Right lung (tissue), 5 donors: Measurements from ENCODE around the gene MRPL42. TPM values are rescaled to one million over a fixed set of nuclear protein-coding genes. Genes with fewer than 3 reads are reported as not detected.
"Not testable (repeated sequence)": the region's sequence is repeated elsewhere in the genome, so short reads cannot be mapped to it uniquely, and the experiment has no call there.

Experiments
- DNase-seq, 2 donors: peaks; one replicate each; pipeline ENCODE4 v3.0.0-alpha.2; 2013
- polyA plus RNA-seq, 5 donors: library from polyadenylated mRNA; unstranded; fragments of 120-200 nt; gene quantifications; one replicate each; pipeline versions ENCODE4 v1.2.1 to v1.2.3, GENCODE V29; 2013; ENCODE audit warnings: inconsistent platforms in 1 of 5, low replicate concordance in 1 of 5; ENCODE audit not compliant: insufficient read length in 5 of 5, insufficient read depth in 1 of 5

The MRPL42 gene
- polyA plus RNA-seq, 5 donors, result 52.5 to 69.7 (median 67.2) TPM

- DNase-seq, result no peak
Measured at GRCh38 chr12:93539821-93540220, 72.5 kb downstream of the MRPL42 start.

GRCh38 chr12:93540466-93540865 lies 73.2 kb downstream of the MRPL42 start:
- no peak for DNase-seq

GRCh38 chr12:93541578-93542225 lies 74.4 kb downstream of the MRPL42 start:
- no peak for DNase-seq

GRCh38 chr12:93547778-93548177 lies 80.5 kb downstream of the MRPL42 start:
- DNase-seq, result no peak

- DNase-seq, result no peak
Measured at GRCh38 chr12:93549174-93549573, 81.9 kb downstream of the MRPL42 start.

GRCh38 chr12:93550748-93551611 lies 83.7 kb downstream of the MRPL42 start:
- DNase-seq, result no peak

- DNase-seq, result no peak
Measured at GRCh38 chr12:93552427-93552826, 85.1 kb downstream of the MRPL42 start.

GRCh38 chr12:93557879-93558278 lies 90.6 kb downstream of the MRPL42 start:
- not testable (repeated sequence) for DNase-seq

GRCh38 chr12:93558685-93559084 lies 91.4 kb downstream of the MRPL42 start:
- DNase-seq, result not testable (repeated sequence)

GRCh38 chr12:93563807-93564538 lies 96.7 kb downstream of the MRPL42 start:
- no peak for DNase-seq

- DNase-seq, result no peak
Measured at GRCh38 chr12:93565760-93566159, 98.4 kb downstream of the MRPL42 start.

Other genes with a start within 250 kb of the MRPL42 start
- gene NUDT4, start 89.6 kb upstream of the MRPL42 start, polyA plus RNA-seq, result 100 to 1,000 TPM in 4 of 5 donors, 10 to 100 TPM in 1; 99.7 to 136 (median 116) TPM
- 100 to 1,000 TPM; 131 to 167 (median 142) TPM for gene UBE2N, start 25.6 kb upstream of the MRPL42 start, polyA plus RNA-seq
- 10 to 100 TPM; 27.0 to 40.7 (median 35.2) TPM for gene SOCS2, start 105.2 kb downstream of the MRPL42 start, polyA plus RNA-seq
- gene CRADD, start 209.9 kb downstream of the MRPL42 start, polyA plus RNA-seq, result 10 to 100 TPM in 4 of 5 donors, 1 to 10 TPM in 1; 9.1 to 13.3 (median 10.4) TPM